ENCODE measurements around the gene NRBF2.
"Not testable (repeated sequence)": the region's sequence is repeated elsewhere in the genome, so short reads cannot be mapped to it uniquely, and the experiment has no call there.

NRBF2 gene

GRCh38 chr10:63119041-63119440 is 14.1 kb upstream of the NRBF2 start:
- no peak for DNase-seq

GRCh38 chr10:63120554-63120953 is 12.6 kb upstream of the NRBF2 start:
- peak; percentile 58 for DNase-seq

- DNase-seq, result no peak
Measured at GRCh38 chr10:63123727-63124362, 9.3 kb upstream of the NRBF2 start.

GRCh38 chr10:63125459-63125858 is 7.7 kb upstream of the NRBF2 start:
- DNase-seq, result no peak

GRCh38 chr10:63128443-63128842 is 4.7 kb upstream of the NRBF2 start:
- no peak for DNase-seq

GRCh38 chr10:63129888-63130287 is 3.2 kb upstream of the NRBF2 start:
- no peak for DNase-seq

GRCh38 chr10:63132651-63133055 is 475 bp upstream of the NRBF2 start:
- no peak for DNase-seq

GRCh38 chr10:63133821-63134557 is 861 bp downstream of the NRBF2 start:
- no peak for DNase-seq

GRCh38 chr10:63137306-63137705 is 4.2 kb downstream of the NRBF2 start:
- DNase-seq, result no peak

- DNase-seq, result no peak
Measured at GRCh38 chr10:63140077-63140476, 6.9 kb downstream of the NRBF2 start.

- no peak for DNase-seq
Measured at GRCh38 chr10:63142136-63142535, 9.0 kb downstream of the NRBF2 start.

GRCh38 chr10:63143987-63144386 is 10.9 kb downstream of the NRBF2 start:
- no peak for DNase-seq

GRCh38 chr10:63145782-63146181 is 12.7 kb downstream of the NRBF2 start:
- DNase-seq, result no peak

- DNase-seq, result no peak
Measured at GRCh38 chr10:63146503-63146902, 13.4 kb downstream of the NRBF2 start.

GRCh38 chr10:63150745-63151144 is 17.6 kb downstream of the NRBF2 start:
- no peak for DNase-seq

GRCh38 chr10:63153868-63154545 is 20.9 kb downstream of the NRBF2 start:
- not testable (repeated sequence) for DNase-seq

GRCh38 chr10:63154546-63155387 is 21.6 kb downstream of the NRBF2 start:
- no peak for DNase-seq

GRCh38 chr10:63155388-63156020 is 22.4 kb downstream of the NRBF2 start:
- DNase-seq, result no peak

- DNase-seq, result no peak
Measured at GRCh38 chr10:63156236-63156635, 23.1 kb downstream of the NRBF2 start.

GRCh38 chr10:63157845-63158624 is 24.9 kb downstream of the NRBF2 start:
- DNase-seq, result peak; percentile 89

- no peak for DNase-seq
Measured at GRCh38 chr10:63161592-63161991, 28.5 kb downstream of the NRBF2 start.

GRCh38 chr10:63164166-63164623 is 31.1 kb downstream of the NRBF2 start:
- DNase-seq, result no peak

All from eye (tissue), 1 donor.